HTERT RPE-1 (cell line): Measurements from ENCODE around the gene ALOX12B.
"Not testable (repeated sequence)": the region's sequence is repeated elsewhere in the genome, so short reads cannot be mapped to it uniquely, and the experiment has no call there.

Experiments used
- in situ Hi-C: fragments of 300-500 bp; cut with MboI; formaldehyde crosslinking; loops from 4 replicates; pipeline ENCODE4 v1.14.3; 2020; ENCODE audit warnings: low sequenced_read_pairs

The ALOX12B gene

DNA sequence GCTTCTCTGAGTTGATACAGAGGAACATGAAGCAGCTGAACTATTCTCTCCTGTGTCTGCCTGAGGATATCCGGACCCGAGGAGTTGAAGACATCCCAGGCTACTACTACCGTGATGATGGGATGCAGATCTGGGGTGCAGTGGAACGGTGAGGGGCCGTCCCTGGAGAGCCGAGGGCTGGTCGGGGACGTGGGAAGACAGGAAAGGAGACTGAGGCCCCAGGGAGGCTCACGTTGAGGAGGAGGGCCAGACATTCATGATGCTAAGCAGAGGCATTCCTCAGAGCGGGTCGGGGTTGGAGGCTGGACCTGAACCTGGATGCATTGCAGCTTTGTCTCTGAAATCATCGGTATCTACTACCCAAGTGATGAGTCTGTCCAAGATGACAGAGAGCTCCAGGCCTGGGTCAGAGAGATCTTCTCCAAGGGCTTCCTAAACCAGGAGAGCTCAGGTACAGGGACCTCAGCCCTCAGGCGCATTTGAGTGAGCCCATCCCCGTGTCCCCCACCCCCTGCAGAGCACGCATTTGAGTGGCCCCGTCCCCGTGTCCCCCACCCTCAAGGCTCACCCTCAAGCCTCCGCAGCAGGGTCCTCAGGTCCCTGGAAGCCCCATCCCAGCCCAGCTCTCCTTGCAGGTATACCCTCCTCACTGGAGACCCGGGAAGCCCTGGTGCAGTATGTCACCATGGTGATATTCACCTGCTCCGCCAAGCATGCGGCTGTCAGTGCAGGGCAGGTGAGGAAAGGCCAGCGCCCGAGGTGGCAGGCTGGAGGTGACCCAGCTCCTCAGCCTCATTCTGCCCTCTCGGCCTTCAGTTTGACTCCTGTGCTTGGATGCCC is 40.4 kb downstream of the ALOX12B start:
- in situ Hi-C loops = no loop called here

DNA sequence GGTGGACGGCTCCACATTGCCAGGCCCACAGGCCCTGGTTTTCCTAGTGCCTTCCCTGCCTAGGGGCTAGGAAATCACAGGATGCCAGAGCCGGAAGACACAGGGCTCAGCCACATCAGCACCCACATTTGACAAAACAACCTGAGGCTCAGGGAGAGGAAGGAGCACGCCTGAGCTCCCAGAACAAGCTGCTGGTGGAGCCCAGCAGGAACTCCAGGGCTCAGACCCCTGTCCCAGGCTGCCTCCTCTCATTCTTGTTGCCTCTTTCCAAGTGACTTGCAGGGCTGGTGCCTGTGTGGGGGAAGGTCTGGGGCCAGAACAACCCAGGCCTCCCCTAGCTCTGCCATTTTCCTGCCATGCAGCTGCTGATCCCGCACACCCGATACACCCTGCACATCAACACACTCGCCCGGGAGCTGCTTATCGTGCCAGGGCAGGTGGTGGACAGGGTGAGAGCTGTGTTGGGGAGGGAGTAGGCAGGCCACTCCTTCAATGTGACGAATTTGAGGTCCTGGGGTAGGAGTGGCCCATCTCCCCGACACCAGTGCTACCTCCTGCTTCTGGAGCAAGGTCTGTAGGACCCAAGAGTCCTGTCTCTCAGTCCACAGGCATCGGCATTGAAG is 41.1 kb downstream of the ALOX12B start:
- in situ Hi-C loops = no loop called here

DNA sequence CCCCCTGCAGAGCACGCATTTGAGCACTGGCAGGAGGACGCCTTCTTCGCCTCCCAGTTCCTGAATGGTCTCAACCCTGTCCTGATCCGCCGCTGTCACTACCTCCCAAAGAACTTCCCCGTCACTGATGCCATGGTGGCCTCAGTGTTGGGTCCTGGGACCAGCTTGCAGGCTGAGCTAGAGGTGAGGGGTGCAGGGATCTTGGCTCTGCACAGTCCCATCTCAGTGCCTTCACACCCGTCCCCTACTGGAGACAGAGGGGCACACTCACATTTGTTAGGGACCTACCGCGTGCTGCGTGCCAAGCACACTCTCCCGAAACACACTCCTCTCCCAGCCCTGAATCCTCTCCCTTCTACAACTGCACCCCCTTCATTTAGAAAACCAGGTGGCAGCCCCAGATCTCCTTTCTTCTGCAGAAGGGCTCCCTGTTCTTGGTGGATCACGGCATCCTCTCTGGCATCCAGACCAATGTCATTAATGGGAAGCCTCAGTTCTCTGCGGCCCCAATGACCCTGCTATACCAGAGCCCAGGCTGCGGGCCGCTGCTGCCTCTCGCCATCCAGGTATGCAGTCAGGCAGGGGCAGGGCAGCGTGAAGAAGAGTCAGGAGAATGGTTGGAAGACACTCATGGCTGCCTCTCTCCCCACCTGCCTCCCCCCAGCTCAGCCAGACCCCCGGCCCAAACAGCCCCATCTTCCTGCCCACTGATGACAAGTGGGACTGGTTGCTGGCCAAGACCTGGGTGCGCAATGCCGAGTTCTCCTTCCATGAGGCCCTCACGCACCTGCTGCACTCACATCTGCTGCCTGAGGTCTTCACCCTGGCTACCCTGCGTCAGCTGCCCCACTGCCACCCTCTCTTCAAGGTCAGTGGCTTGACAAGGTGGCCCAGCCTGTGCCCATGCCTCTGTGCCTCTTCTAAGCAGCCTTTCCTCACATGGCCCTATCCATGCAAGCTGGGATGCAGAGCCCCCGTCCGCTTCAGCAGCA is 42.4 kb downstream of the ALOX12B start:
- in situ Hi-C loops = no loop called here

DNA sequence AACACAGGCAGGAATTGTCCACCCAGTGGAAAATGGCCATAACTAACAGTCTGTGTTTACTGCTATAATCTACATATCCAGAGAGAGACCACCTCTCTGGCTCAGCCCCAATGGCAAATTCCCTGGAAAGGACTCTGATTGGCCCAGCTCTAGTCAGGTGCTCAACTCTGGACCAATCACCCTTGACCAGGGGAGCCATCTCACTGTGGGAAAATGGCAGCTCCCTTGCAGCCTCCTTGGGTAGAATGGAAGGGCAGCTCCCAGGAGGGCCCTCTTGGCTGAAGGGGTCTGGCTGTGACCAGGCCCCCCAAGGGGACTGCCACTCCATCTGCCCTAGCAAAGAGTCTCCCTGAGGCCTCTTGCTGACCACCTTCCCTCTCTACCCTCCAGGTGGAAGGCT is 45.5 kb downstream of the ALOX12B start:
- in situ Hi-C loops = no loop called here

DNA sequence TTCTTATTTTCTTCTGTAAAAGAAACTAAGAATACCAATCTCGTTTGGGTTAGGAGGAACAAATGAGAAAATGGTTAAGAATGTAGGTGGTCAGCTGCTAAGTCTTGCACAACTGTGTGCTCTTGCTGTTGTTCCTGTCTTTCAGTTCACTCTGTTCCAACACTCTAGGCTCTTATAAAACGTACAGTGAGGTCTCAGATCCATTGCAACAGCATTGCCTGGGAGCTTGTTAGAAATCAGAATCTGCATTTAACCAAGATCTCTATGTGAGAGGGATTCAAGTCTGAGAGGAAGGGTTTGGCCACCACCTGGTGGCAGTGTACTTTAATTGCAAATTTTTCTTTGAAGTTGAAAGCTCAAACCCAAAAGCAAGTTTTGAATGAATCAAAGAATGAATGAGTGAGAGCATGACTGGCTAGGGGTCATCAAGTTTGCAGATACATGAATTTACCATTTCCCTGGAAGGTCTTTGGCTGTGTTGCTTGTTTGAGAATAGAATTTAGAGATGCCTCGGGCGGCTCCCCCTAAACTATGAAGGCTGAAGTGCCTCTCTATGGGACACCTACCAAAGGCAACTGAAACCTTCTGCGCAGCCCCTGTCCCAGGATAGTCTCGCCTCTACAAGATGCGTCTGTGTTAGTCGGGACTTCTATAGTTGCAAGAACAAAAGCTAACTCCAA is 46.1 kb downstream of the ALOX12B start:
- in situ Hi-C loops = no loop called here

DNA sequence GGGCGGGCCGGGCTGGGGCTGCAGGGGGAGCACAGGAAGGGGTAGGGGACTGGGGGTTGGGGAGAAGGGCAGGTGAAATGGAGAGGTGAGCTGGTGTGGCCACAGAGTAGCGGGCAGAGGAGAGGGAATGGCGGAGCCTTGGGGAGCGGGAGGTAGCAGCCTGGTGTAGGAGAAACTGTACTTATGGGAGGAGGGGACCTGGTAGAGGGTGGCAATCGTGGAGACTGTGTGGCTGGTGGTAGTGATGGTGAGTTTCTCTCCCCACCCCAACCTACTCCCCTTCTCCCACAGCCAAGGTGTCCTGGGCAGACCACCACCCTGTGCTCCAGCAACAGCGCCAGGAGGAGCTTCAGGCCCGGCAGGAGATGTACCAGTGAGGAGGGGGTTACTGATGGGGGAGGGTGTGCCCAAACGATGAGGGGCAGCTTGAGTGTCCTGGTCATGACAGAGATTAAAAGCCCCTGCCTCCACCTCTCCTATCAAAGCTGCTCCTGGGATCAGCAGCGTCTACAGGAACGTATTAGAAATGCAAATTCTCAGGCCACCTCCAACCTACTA is 47.8 kb downstream of the ALOX12B start:
- in situ Hi-C loops = no loop called here

DNA sequence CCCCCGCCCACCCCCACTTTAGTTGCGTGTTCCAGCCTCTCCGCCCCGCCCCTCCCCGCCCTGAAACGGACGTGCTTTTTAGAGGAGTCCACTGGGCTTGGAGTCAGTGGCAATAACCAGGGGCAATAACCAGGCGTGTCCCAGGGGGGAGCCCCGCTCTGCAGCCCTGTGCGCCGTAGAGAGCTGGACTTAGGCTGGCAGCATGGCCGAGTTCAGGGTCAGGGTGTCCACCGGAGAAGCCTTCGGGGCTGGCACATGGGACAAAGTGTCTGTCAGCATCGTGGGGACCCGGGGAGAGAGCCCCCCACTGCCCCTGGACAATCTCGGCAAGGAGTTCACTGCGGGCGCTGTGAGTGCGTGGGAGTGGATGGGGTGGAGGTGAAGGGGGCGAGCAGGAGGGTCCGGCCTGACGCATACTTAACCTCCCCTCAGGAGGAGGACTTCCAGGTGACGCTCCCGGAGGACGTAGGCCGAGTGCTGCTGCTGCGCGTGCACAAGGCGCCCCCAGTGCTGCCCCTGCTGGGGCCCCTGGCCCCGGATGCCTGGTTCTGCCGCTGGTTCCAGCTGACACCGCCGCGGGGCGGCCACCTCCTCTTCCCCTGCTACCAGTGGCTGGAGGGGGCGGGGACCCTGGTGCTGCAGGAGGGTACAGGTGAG is 48.4 kb downstream of the ALOX12B start, which contains the start of gene ALOX15B:
TSS of gene ALOX15B (plus strand) at position 106 of the 657 bp plus-strand sequence. CDS start at position 203, 97 bp downstream.
- in situ Hi-C loops = no loop called here

DNA sequence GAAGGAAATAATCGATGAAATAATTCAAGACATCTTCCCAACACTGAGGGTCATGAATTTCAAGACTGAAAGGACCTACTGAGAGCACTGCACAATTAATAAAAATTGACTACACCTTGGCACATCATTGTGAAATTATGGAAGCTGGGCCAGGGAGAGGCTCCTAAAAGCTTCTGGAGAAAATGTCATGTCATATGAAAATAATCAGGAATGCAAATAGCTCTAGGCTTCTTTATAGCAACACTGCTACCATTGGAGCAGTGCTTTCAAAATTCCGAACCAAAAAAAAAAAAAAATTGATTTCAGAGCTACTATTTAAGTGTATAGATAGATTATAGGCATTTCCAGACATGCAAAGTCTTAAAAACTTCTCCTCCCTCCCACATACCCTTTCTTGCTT is 55.1 kb downstream of the ALOX12B start:
- in situ Hi-C loops = no loop called here

DNA sequence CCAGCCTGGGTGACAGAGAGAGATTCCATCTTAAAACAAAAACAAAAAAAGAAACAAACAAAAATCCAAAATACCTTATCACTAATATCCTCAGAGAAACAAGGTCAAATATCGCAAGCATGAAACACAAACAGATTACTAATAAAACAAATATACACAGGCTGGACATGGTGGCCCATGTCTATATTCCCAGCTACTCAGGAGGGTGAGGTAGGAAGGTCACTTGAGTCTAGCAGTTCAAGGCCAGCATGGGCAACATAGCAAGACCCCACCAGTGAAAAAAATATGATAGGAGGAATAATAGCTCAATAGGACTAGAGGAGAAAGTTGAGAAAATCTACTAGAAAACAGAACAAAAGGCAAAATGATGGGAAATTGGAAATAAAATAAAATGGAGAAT is 55.6 kb downstream of the ALOX12B start:
- in situ Hi-C loops = no loop called here

DNA sequence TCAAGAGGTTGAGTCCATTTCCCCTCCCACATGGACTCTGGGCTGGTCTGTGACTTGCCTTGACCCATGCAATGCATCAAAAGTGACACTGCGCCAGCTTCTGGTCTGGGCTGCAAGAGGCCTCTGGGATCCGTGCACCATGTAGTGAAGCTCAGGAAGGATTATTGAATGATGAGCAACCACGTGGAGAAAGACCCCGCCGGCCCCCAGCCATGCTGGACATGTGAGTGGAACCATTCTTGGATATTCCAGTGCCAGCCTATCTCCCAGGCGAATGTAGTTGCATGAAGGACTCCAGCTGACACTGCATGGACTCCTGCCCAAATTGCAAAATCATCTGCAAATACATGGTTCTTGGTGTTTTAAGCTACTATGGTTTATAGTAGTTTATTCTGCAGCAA is 56.3 kb downstream of the ALOX12B start:
- in situ Hi-C loops = no loop called here

DNA sequence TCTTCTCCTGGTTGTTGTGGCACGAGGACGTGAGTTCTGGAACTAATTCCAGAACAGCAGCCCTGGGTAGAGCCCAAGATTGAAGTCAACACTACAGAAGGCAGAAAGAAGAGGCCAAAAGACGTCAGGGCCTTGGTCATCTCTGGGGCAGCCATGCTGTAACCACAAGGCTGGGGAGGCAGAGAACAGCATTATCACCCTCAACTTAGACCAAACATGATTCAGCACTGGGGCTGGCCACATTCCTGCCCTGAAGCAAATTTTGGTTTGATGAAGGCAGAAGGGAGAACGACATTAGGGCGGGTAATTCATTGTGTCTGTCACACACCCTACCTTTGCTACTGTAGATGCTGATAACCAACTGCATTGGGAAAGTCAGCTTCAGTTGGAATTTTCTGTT is 58.4 kb downstream of the ALOX12B start:
- in situ Hi-C loops = no loop called here

DNA sequence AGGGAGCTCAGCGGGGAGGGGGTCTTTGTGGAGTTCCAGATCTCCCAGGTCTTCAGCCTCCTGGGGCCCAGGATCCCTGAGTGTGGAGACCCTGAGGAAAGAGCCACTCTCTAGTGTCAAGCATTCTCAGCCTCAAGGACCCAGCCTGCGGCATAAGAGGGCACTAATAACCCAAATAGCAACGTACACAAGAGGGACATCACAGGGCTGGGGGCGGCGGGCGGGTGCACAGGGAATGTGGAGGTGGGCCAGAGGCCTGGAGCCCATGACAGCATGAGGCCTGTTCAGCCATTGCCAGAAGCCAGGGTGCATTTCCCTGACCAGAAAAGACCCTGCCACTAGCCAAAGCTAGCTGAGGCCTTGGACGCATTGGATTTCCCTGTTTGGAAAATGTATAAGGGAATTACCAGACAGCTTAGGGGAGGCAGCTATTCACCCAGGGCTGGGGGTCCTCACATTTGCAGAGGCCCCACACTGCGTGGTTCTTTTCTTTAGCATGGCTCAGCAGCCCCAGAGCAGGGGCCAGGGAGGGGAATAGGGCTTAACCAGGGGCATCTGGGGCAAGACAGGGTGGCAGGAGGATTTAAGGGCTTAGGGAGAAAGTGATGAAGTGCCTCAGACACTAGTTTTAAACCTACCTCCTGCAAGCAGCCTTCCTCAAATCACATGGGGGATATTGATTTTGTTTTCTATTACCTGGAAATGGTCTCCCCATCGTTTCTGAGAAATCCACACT is 62.2 kb downstream of the ALOX12B start:
- in situ Hi-C loops = no loop called here

DNA sequence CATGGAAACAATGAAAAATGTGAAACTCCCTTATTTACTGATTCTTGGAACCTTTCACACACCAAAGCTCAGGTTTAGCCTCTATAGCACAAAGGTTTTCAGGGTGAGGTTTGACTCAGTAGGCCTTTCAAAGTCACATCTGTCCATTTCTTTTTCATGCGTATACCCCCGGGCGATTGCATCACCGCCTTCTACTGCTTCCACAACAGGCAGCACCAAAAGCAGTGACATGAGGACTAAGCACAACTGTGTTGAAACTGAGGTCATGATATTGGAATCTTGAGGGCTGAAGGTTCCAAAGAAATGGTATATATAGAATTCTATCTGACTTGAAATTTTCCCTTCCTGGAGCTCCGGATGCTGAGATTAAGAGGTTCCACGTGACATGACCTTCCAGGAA is 63.4 kb downstream of the ALOX12B start:
- in situ Hi-C loops = not testable (repeated sequence)
